K562 (cell line): Measurements from ENCODE around the gene MAN2B1. TPM values are rescaled to one million over a fixed set of nuclear protein-coding genes. Genes with fewer than 3 reads are reported as not detected.
"Not testable (repeated sequence)": the region's sequence is repeated elsewhere in the genome, so short reads cannot be mapped to it uniquely, and the experiment has no call there.

Experiments
- ATAC-seq: fragments of 200-7000 bp; cut with Tn5 transposase; 3 replicates; pipeline ENCODE4 v1.9.1; 2020; ENCODE audit warnings: moderate library complexity
- BruUV-seq: library from RNA; stranded (reverse); fragments of 400-500 nt; replicated peaks from 2 replicates; lab custom pipeline; 2021; lab: Mats Ljungman, UMichigan
- CTCF ChIA-PET: fragments of 300-600 bp; formaldehyde crosslinking; extraction: SDS; loops from one replicate; lab custom pipeline; 2021; ENCODE audit warnings: low intra/inter-chr PET ratio; lab: Yijun Ruan, JAX
- POLR2A ChIA-PET: fragments of 300-600, 350-650 bp; sonication (Branson Sonifier 250); formaldehyde crosslinking; extraction: SDS; loops from one replicate; lab custom pipeline; 2021; ENCODE audit warnings: antibody characterized with exemption, inconsistent platforms; lab: Yijun Ruan, JAX
- DNase-seq, 4 experiments: peaks; one replicate each; pipeline versions ENCODE4 v3.0.0 to v3.0.0-alpha.2; 2011 to 2018; ENCODE audit warnings: low spot score in 3 of 4, mixed read lengths in 3 of 4; ENCODE audit errors: extremely low read depth in 1 of 4
- FAIRE-seq: peaks from 2 replicates; lab custom pipeline; 2011; peaks lifted over from hg19 to GRCh38; lab: Jason Lieb, UNC
- H2AFZ ChIP-seq: 2 replicates; pipeline ENCODE4 v1.6.0; 2011; ENCODE audit warnings: low read depth, low read length, control low read depth, inconsistent platforms
- H3K27ac ChIP-seq: fragments of 200-600 bp; 3 replicates; pipeline ENCODE4 v1.8.0; 2011; ENCODE audit warnings: low read depth, mild to moderate bottlenecking, control low read depth, inconsistent platforms, low read length, moderate library complexity, mixed read lengths; ENCODE audit errors: extremely low read depth
- H3K27me3 ChIP-seq, 2 experiments: fragments of 300-600 bp in 1 of 2; 2 replicates in 1 of 2; 3 replicates in 1 of 2; pipeline versions ENCODE4 v1.6.0 to v1.8.0; 2011; ENCODE audit warnings: inconsistent platforms in 2 of 2, low read length in 2 of 2, mild to moderate bottlenecking in 1 of 2, mixed read lengths in 1 of 2, moderate library complexity in 1 of 2; ENCODE audit not compliant: control insufficient read depth in 2 of 2, insufficient read depth in 2 of 2
- H3K36me3 ChIP-seq: fragments of 300-600 bp; 3 replicates; pipeline ENCODE4 v1.8.0; 2011; ENCODE audit warnings: mild to moderate bottlenecking, low read length, inconsistent platforms; ENCODE audit not compliant: control insufficient read depth, insufficient read depth
- H3K4me1 ChIP-seq, 2 experiments: fragments of 200-600 bp in 1 of 2; replicated peaks in 1 of 2; 2 replicates in 1 of 2; 3 replicates in 1 of 2; pipeline versions ENCODE4 v1.5.1 to v1.8.0; 2011; ENCODE audit warnings: inconsistent platforms in 2 of 2, low read length in 2 of 2, mild to moderate bottlenecking in 1 of 2, mixed read lengths in 1 of 2, moderate library complexity in 1 of 2; ENCODE audit not compliant: control insufficient read depth in 2 of 2, insufficient read depth in 2 of 2
- H3K4me2 ChIP-seq: 2 replicates; pipeline ENCODE4 v1.6.1; 2011; ENCODE audit warnings: low read length, control low read depth, inconsistent platforms, mixed read lengths; ENCODE audit not compliant: insufficient read depth
- H3K4me3 ChIP-seq: fragments of 200-600 bp; sonication (generic), shearing (Covaris generic); 2 replicates; pipeline ENCODE4 v1.5.1; 2016; ENCODE audit warnings: control low read depth, inconsistent platforms
- H3K79me2 ChIP-seq: fragments of 200-600 bp; 3 replicates; pipeline ENCODE4 v1.8.0; 2011; ENCODE audit warnings: low read length, inconsistent platforms; ENCODE audit not compliant: control insufficient read depth, insufficient read depth
- H3K9ac ChIP-seq, 2 experiments: 2 replicates each; pipeline versions ENCODE4 v1.6.0 to v1.6.1; 2011; ENCODE audit warnings: low read depth in 2 of 2, low read length in 2 of 2, control low read depth in 1 of 2, inconsistent platforms in 1 of 2, mild to moderate bottlenecking in 1 of 2, mixed read lengths in 1 of 2; ENCODE audit not compliant: insufficient read depth in 1 of 2
- H3K9me1 ChIP-seq: one replicate; pipeline ENCODE4 v1.6.0; 2011; ENCODE audit warnings: inconsistent platforms, mild to moderate bottlenecking, low read length, moderate library complexity; ENCODE audit not compliant: control insufficient read depth, insufficient read depth
- H3K9me3 ChIP-seq: replicated peaks from 2 replicates; pipeline ENCODE4 v1.5.1; 2011; ENCODE audit warnings: low read depth, low read length, inconsistent platforms; ENCODE audit not compliant: control insufficient read depth, insufficient read depth
- H4K20me1 ChIP-seq: replicated peaks from 2 replicates; pipeline ENCODE4 v1.6.1; 2011; ENCODE audit warnings: low read length, inconsistent platforms, mixed read lengths; ENCODE audit not compliant: control insufficient read depth, insufficient read depth
- CREB5 ChIP-seq: fragments of 250-450 bp; sonication (Bioruptor Pico); IDR thresholded peaks from 2 replicates; pipeline ENCODE4 v1.5.0; 2020; ENCODE audit warnings: mild to moderate bottlenecking
- CREBBP ChIP-seq: IDR thresholded peaks from one replicate; pipeline ENCODE4 v1.6.1; 2012; ENCODE audit warnings: low read depth, mild to moderate bottlenecking, control low read depth, inconsistent platforms, low read length
- CTCFL ChIP-seq: IDR thresholded peaks from 2 replicates; pipeline ENCODE4 v1.6.1; 2011; ENCODE audit warnings: borderline replicate concordance, low read depth, mild to moderate bottlenecking, moderate library complexity, low read length; ENCODE audit not compliant: insufficient read depth, poor library complexity, severe bottlenecking
- POLR2G ChIP-seq: fragments of 200-400 bp; formaldehyde crosslinking; IDR thresholded peaks from 2 replicates; pipeline ENCODE4 v1.6.1; 2017; ENCODE audit warnings: low read depth, mild to moderate bottlenecking, antibody characterized with exemption, low read length, moderate library complexity
- PURB ChIP-seq: sonication (generic); formaldehyde crosslinking; IDR thresholded peaks from 2 replicates; pipeline ENCODE4 v1.9.0; 2021; ENCODE audit warnings: low read depth, mild to moderate bottlenecking, missing genetic modification reagents
- RB1 ChIP-seq: fragments of 450-650 bp; IDR thresholded peaks from 2 replicates; pipeline ENCODE4 v1.6.1; 2017; ENCODE audit warnings: low read depth, mild to moderate bottlenecking
- SMAD3 ChIP-seq: fragments of 450-650 bp; formaldehyde crosslinking; conservative IDR thresholded peaks from 2 replicates; pipeline ENCODE4 v1.4.0; 2020; ENCODE audit warnings: mild to moderate bottlenecking
- TEAD1 ChIP-seq, 2 experiments: fragments of 450-650 bp in 1 of 2; sonication (generic) in 1 of 2; formaldehyde crosslinking; IDR thresholded peaks; 2 replicates each; pipeline versions ENCODE4 v1.4.0 to v1.8.0; 2020 to 2022; ENCODE audit warnings: mild to moderate bottlenecking in 2 of 2, missing genetic modification reagents in 1 of 2
- ZNF121 ChIP-seq: sonication (generic); formaldehyde crosslinking; conservative IDR thresholded peaks from 2 replicates; pipeline ENCODE4 v1.8.0; 2022; ENCODE audit warnings: missing genetic modification reagents
- ZSCAN32 ChIP-seq: fragments of 450-650 bp; formaldehyde crosslinking; IDR thresholded peaks from 2 replicates; pipeline ENCODE4 v1.4.0; 2020; ENCODE audit warnings: mild to moderate bottlenecking, moderate library complexity
- WGBS: fragments of 100-300 bp; shearing (Covaris generic); methylation state at CpG from one replicate; pipeline ENCODE4 v1.1.6; 2016; ENCODE audit warnings: low coverage, mixed read lengths; ENCODE audit not compliant: insufficient coverage; ENCODE audit errors: missing lambda C conversion rate; 5-methylcytosine and 5-hydroxymethylcytosine counted together
- in situ Hi-C: fragments of 300-500 bp; cut with MboI; formaldehyde crosslinking; loops from 4 replicates; pipeline ENCODE4 v1.15.0; 2018; ENCODE audit warnings: inconsistent platforms, mixed read lengths
- intact Hi-C: fragments of 100-400 bp; cut with micrococcal nuclease; formaldehyde crosslinking; loops from 2 replicates; pipeline ENCODE4 v1.14.2; 2022
- polyA plus RNA-seq, 8 experiments: library from polyadenylated mRNA; depleted of rRNA in 4 of 8; stranded (reverse) in 5 of 8; unstranded in 3 of 8; fragments of >200 nt; fragmentation: Nextera tagmentation in 2 of 8; fragmentation: Illumina TruSeq in 1 of 8; extraction: Ambion mirVana in 2 of 8; extraction: Trizol in 1 of 8; gene quantifications; 2 replicates each; pipeline versions ENCODE4 v1.2.1 to v1.2.3, GENCODE V29; 2011 to 2014; ENCODE audit warnings: inconsistent platforms in 1 of 8, missing spikeins in 1 of 8
- total RNA-seq, 7 experiments: library from RNA; depleted of rRNA in 6 of 7; stranded (reverse); fragments of >200 nt in 6 of 7; fragmentation: Illumina TruSeq in 2 of 7; extraction: Trizol in 2 of 7; gene quantifications; 2 replicates each; pipeline versions ENCODE4 v1.2.1 to v1.2.3, GENCODE V29; 2011 to 2021; ENCODE audit warnings: low replicate concordance in 1 of 7
- TF ChIP-seq, protein P1 (sequence below): fragments of 450-650 bp; IDR thresholded peaks from 2 replicates; pipeline ENCODE4 v1.6.1; 2016; ENCODE audit warnings: antibody characterized with exemption

The MAN2B1 gene
- total and polyA plus RNA-seq, 9 of the 15 experiments (the other 6 are each of a cell fraction or from before 2014, with no cell fraction given): 0.59 to 33.8 (median 11.4) TPM

GRCh38 chr19:12643716-12644115 lies 22.8 kb downstream of the MAN2B1 start:
- H3K27ac ChIP-seq, H2AFZ ChIP-seq, in situ Hi-C loops, H3K36me3 ChIP-seq, H3K4me2 ChIP-seq, POLR2A ChIA-PET, FAIRE-seq, intact Hi-C loops, CTCF ChIA-PET, H3K79me2 ChIP-seq, H3K27me3 ChIP-seq, H3K9ac ChIP-seq, H3K9me3 ChIP-seq, H4K20me1 ChIP-seq, DNase-seq, ATAC-seq, H3K4me3 ChIP-seq, H3K9me1 ChIP-seq, BruUV-seq: not testable (repeated sequence)
- peaks cover 2 to 32% of the 10 kb centered on the region in 2 experiments; a peak in 2 of 5 replicates for H3K4me1 ChIP-seq
- WGBS: 70% methylated on average over 6 of the region's 14 CpGs

GRCh38 chr19:12642506-12642905 lies 24.0 kb downstream of the MAN2B1 start:
- DNase-seq: no peak
- H3K27me3 ChIP-seq: no peaks in the 10 kb centered on the region
- no peak overlapping the region for H3K9ac ChIP-seq
- no peak for FAIRE-seq
- WGBS: 74% methylated on average over 23 of the region's 26 CpGs
- H4K20me1 ChIP-seq: no peaks in the 10 kb centered on the region
- no peak for ATAC-seq
- peaks cover 2 to 24% of the 10 kb centered on the region in 2 experiments; a peak in 2 of 5 replicates for H3K4me1 ChIP-seq
- H3K79me2 ChIP-seq: no peaks in the 10 kb centered on the region
- CTCF ChIA-PET: no interaction called here
- H3K4me3 ChIP-seq: no peak overlapping the region
- no peaks in the 10 kb centered on the region for H3K36me3 ChIP-seq
- intact Hi-C loops (no loop called here), in situ Hi-C loops (no loop called here)
- POLR2A ChIA-PET: no interaction called here
- no peak overlapping the region for H2AFZ ChIP-seq
- no peaks in the 10 kb centered on the region for H3K9me1 ChIP-seq
- 0 out of 2 replicates have a peak, but pooled peaks cover 6% of the 10 kb centered on the region for H3K9me3 ChIP-seq
- no TSS peak for BruUV-seq
- H3K4me2 ChIP-seq: no peak overlapping the region
- no peak overlapping the region for H3K27ac ChIP-seq
- TF ChIP-seq PURB (CRISPR knock-in tag) (no peak), ZNF121 (CRISPR knock-in tag) (no peak), CREBBP (no peak), CREB5 (CRISPR knock-in tag) (no peak), RB1 (no peak), ZSCAN32 (CRISPR knock-in tag) (no peak), TEAD1 (CRISPR knock-in tag; IDR thresholded peaks at IDR 0.05) (no peak), POLR2G (no peak), CTCFL (no peak), SMAD3 (CRISPR knock-in tag) (no peak)
- TF ChIP-seq, protein P1, sequence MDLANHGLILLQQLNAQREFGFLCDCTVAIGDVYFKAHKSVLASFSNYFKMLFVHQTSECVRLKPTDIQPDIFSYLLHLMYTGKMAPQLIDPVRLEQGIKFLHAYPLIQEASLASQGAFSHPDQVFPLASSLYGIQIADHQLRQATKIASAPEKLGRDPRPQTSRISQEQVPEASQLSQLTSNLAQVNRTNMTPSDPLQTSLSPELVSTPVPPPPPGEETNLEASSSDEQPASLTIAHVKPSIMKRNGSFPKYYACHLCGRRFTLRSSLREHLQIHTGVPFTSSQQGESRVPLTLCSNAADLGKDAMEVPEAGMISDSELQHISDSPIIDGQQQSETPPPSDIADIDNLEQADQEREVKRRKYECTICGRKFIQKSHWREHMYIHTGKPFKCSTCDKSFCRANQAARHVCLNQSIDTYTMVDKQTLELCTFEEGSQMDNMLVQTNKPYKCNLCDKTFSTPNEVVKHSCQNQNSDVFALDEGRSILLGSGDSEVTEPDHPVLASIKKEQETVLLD: no peak
